ACC112 (cell line): Measurements from ENCODE around the gene KCNJ11.

Experiments used
- H2AFZ ChIP-seq: fragments of 200-600 bp; sonication (generic); one replicate; pipeline ENCODE4 v1.6.0; 2017; ENCODE audit warnings: antibody characterized with exemption, low read length; ENCODE audit not compliant: unreplicated experiment
- H3K27ac ChIP-seq: fragments of 200-600 bp; sonication (generic); 2 replicates; pipeline ENCODE4 v1.5.1; 2014; ENCODE audit warnings: low read depth, mild to moderate bottlenecking, antibody characterized with exemption, low read length, moderate library complexity
- H3K27me3 ChIP-seq: fragments of 200-600 bp; sonication (generic); 2 replicates; pipeline ENCODE4 v1.6.1; 2014; ENCODE audit warnings: mild to moderate bottlenecking, antibody characterized with exemption, low read length, moderate library complexity, mixed read lengths; ENCODE audit not compliant: insufficient read depth
- H3K36me3 ChIP-seq: fragments of 200-600 bp; sonication (generic); 2 replicates; pipeline ENCODE4 v1.6.1; 2016; ENCODE audit warnings: mild to moderate bottlenecking, antibody characterized with exemption, low read length, moderate library complexity, mixed read lengths; ENCODE audit not compliant: insufficient read depth
- H3K4me1 ChIP-seq: fragments of 200-600 bp; sonication (generic); one replicate; pipeline ENCODE4 v1.6.1; 2016; ENCODE audit warnings: low read length, mixed read lengths; ENCODE audit not compliant: insufficient read depth, unreplicated experiment, control insufficient read depth
- H3K4me3 ChIP-seq: fragments of 200-600 bp; sonication (generic); 2 replicates; pipeline ENCODE4 v1.5.1; 2014; ENCODE audit warnings: mild to moderate bottlenecking, low read depth, low read length
- H3K79me2 ChIP-seq: fragments of 200-600 bp; sonication (generic); one replicate; pipeline ENCODE4 v1.6.0; 2016; ENCODE audit warnings: low read length; ENCODE audit not compliant: control insufficient read depth, unreplicated experiment, insufficient read depth

Gene KCNJ11

GRCh38 chr11:17379383-17380180, 8.9 kb downstream of the KCNJ11 start:
- peaks cover 15% of the 10 kb centered on the region for H3K4me1 ChIP-seq
- peaks cover 41% of the 10 kb centered on the region for H3K36me3 ChIP-seq
- H2AFZ ChIP-seq, result no peak overlapping the region

DNA sequence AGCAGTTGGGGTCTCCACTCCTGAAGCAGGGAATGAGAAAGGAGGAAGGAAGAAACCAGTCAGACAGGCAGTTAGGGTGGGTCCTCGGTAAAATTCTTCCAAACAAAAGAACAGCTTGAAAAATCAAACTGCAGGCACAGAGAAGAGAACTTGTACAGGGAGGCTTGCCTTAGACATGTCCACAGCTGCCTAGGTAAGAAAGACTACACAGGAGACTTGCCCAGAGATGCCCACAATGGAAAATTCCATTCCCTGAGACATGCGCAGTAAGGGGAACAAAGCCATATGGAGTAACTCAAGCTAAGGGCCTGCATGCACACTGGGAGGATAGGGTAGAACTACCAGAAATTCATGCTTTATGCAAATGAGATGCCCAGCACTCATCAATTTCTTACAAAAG, 9.8 kb downstream of the KCNJ11 start:
- Histone ChIP-seq H3K27me3 (no peaks in the 10 kb centered on the region), H3K36me3 (peaks cover 49% of the 10 kb centered on the region), H2AFZ (no peak overlapping the region), H3K27ac (no peak overlapping the region), H3K4me1 (peaks cover 15% of the 10 kb centered on the region), H3K4me3 (no peak overlapping the region), H3K79me2 (no peaks in the 10 kb centered on the region)

More at GRCh38 chr11:17379383-17380180, 8.9 kb downstream of the KCNJ11 start:
- H3K27ac ChIP-seq, result no peak overlapping the region
- no peak overlapping the region for H3K4me3 ChIP-seq
- no peaks in the 10 kb centered on the region for H3K79me2 ChIP-seq
- H3K27me3 ChIP-seq, result no peaks in the 10 kb centered on the region

DNA sequence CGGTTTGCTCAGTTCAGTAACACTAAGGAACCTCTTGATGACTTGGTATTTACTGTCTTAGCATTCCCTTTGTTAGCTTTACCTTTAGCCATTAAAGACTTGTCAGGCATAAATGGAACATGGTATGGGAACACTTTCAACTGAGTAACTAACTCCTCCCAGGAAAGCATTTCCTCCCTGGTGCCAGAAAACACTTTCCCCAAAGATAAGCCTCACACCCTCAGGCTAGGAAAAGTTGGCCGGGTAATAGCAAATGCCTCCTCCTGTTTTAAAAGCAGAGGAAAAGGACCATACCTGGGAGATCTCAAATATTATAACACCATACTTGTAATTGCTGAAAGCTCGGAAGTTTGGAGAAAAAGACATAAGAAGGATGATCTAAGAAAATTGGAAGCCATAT, 12.0 kb downstream of the KCNJ11 start:
- Histone ChIP-seq H3K4me1 (peaks cover 11% of the 10 kb centered on the region), H2AFZ (no peak overlapping the region), H3K36me3 (peaks cover 71% of the 10 kb centered on the region), H3K27ac (no peak overlapping the region), H3K27me3 (no peaks in the 10 kb centered on the region), H3K79me2 (no peaks in the 10 kb centered on the region), H3K4me3 (no peak overlapping the region)

DNA sequence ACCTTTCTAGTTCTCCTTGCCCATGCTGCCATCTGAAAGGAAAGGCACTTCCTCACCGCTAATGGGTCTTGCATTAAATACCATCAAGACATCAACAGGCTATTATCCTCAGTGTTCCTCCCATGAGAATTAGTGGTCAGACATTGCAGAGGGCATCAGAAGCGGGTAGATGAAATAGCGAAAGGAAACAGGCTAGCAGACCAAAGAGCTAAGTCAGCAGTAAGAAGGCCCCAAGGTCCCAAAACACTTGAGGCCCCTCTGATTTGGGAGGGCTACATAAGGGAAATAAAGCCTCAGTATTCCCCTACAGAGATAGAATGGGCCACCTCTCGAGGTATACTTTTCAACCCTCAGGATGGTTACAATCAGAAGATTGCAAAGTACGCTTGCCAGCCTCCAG, 12.9 kb downstream of the KCNJ11 start:
- no peaks in the 10 kb centered on the region for H3K27me3 ChIP-seq
- H3K4me1 ChIP-seq, result peaks cover 2% of the 10 kb centered on the region
- H3K79me2 ChIP-seq, result no peaks in the 10 kb centered on the region
- no peak overlapping the region for H3K4me3 ChIP-seq
- H3K36me3 ChIP-seq, result peaks cover 80% of the 10 kb centered on the region
- no peak overlapping the region for H2AFZ ChIP-seq
- no peak overlapping the region for H3K27ac ChIP-seq

DNA sequence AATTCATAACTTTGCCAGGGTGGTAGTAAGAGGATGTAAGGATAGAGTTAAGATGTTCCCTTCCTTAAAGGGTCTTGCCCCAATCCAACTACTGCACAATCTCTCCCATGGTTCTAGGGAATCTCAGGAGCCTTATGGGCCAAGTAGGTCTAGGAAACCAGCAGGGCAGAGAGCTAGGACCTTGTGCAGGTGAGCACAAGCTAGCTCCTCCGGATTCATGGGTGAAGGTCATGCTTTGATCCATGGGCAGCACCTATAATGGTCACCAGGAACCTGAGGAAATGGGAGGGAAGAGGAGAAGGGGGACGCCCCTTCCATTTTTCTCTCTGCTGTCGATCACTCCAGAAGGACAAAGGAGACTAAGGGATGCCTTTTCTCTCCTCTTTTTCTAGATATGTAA, 16.8 kb downstream of the KCNJ11 start:
- Histone ChIP-seq H3K27ac (no peak overlapping the region), H2AFZ (no peak overlapping the region), H3K4me3 (no peak overlapping the region), H3K36me3 (peaks cover 93% of the 10 kb centered on the region), H3K4me1 (no peaks in the 10 kb centered on the region), H3K79me2 (no peaks in the 10 kb centered on the region), H3K27me3 (no peaks in the 10 kb centered on the region)

- no peak overlapping the region for H2AFZ ChIP-seq
- no peaks in the 10 kb centered on the region for H3K27me3 ChIP-seq
- no peak overlapping the region for H3K4me3 ChIP-seq
- no peaks in the 10 kb centered on the region for H3K4me1 ChIP-seq
- no peak overlapping the region for H3K27ac ChIP-seq
- no peaks in the 10 kb centered on the region for H3K79me2 ChIP-seq
- peaks cover 85% of the 10 kb centered on the region for H3K36me3 ChIP-seq
These were observed 18.7 kb downstream of the KCNJ11 start for GRCh38 chr11:17369684-17370243.

GRCh38 chr11:17369094-17369493, 19.4 kb downstream of the KCNJ11 start:
- Histone ChIP-seq H3K27ac (no peak overlapping the region), H3K27me3 (no peaks in the 10 kb centered on the region), H2AFZ (no peak overlapping the region), H3K4me1 (no peaks in the 10 kb centered on the region), H3K4me3 (no peak overlapping the region), H3K36me3 (peaks cover 80% of the 10 kb centered on the region), H3K79me2 (no peaks in the 10 kb centered on the region)

- Histone ChIP-seq H3K36me3 (peaks cover 74% of the 10 kb centered on the region), H3K27ac (no peak overlapping the region), H3K4me3 (no peak overlapping the region), H2AFZ (no peak overlapping the region), H3K27me3 (no peaks in the 10 kb centered on the region), H3K4me1 (no peaks in the 10 kb centered on the region), H3K79me2 (no peaks in the 10 kb centered on the region)
These were observed 19.9 kb downstream of the KCNJ11 start for GRCh38 chr11:17368551-17368950.

DNA sequence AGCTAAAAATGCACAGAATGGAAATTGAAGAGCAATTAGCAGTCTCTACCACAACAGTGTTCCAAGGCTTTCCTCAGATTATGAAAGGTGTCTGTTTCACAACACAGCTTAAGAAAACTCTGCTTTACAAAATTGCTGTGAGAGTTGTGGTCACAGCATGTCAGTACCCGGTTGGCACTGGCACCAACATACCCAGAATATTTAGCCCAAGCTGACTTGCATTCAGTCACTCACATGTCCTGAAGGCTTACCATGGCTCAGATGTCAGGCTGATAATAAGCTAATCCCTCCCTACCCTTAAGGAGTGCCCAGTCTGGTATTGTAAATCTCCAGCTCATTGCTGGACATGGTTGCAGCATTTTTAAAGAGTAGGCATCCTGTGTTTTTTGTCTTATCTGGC, 22.0 kb downstream of the KCNJ11 start:
- H2AFZ ChIP-seq, result no peak overlapping the region
- H3K4me1 ChIP-seq, result no peaks in the 10 kb centered on the region
- H3K27me3 ChIP-seq, result no peaks in the 10 kb centered on the region
- H3K4me3 ChIP-seq, result no peak overlapping the region
- peaks cover 59% of the 10 kb centered on the region for H3K36me3 ChIP-seq
- H3K27ac ChIP-seq, result no peak overlapping the region
- peaks cover 2% of the 10 kb centered on the region for H3K79me2 ChIP-seq

DNA sequence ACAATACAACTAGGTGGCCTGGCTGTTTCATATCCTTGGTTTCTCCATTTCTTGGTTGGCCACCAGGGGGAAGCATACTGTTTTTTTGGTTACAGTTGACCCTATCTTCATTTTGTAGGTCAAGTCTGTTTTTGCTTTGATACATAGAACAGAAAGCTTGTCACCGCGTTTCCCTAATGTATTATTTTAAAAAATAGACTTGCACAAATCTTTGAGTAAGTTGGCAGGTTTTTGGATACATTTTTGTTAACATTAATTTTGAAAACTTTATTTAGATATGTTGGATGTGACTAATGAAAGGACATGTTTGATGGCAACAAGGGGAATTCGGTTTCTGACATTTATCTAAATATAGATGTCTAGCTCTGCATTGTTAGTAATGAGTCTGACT, 33.9 kb downstream of the KCNJ11 start:
- Histone ChIP-seq H2AFZ (no peak overlapping the region), H3K4me3 (peak overlapping the region; percentile 88), H3K79me2 (peaks cover 8% of the 10 kb centered on the region), H3K36me3 (peaks cover 26% of the 10 kb centered on the region), H3K4me1 (peaks cover 8% of the 10 kb centered on the region), H3K27ac (no peak overlapping the region), H3K27me3 (no peaks in the 10 kb centered on the region)
